Measurements from ENCODE around the gene ZNF76.

DNA sequence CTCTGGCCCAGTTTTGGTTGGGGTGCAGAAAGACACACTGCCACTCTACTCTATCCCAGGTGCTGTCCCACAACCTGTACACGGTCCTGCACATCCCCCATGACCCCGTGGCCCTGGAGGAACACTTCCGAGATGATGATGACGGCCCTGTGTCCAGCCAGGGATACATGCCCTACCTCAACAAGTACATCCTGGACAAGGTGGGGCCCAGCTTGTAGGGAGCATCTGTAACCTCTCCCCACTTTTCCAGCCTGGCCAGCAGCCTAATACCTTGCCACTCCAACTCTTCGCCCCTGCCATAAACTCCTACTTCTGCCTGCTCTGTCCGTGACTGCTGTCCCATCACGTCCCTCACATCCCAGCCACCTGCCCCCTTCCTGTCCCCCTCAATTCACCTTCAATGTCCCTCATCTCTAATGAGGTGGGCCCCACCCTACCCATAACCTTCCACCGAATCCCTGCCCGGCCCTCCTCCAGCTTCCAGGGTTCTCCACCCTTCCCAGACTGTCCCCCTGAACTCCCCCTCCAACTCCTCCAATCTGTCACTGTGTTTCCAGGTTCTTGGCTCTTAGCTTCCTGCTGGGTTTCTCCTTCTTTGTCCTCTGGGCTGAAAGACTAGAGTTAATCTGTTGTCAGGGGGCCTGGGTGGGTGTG is 50.2 kb downstream of the ZNF76 start:
- TF ChIP-seq POLR2AphosphoS5 (IDR thresholded peaks at IDR 0.05; ENCODE audit: borderline replicate concordance, low read depth, low read length) (no peak), EZH2 (IDR thresholded peaks at IDR 0.05) (no peak), FOXP2 (optimal IDR thresholded peaks at IDR 0.05; ENCODE audit: control extremely low read depth, extremely low read length, insufficient read depth) (no peak)
